PC-3 (cell line): ENCODE data around the gene NFAT5. TPM values are rescaled to one million over a fixed set of nuclear protein-coding genes. Genes with fewer than 3 reads are reported as not detected.

Experiments
- ATAC-seq: fragments of 200-7000 bp; cut with Tn5 transposase; 2 replicates; pipeline ENCODE4 v1.9.1; 2020; ENCODE audit warnings: mild to moderate bottlenecking, moderate library complexity
- BruUV-seq: library from RNA; stranded (reverse); fragments of 400-500 nt; replicated peaks from 2 replicates; lab custom pipeline; 2021; lab: Mats Ljungman, UMichigan
- CTCF ChIA-PET: fragments of 300-600 bp; sonication (Branson Sonifier 250); formaldehyde crosslinking; loops from one replicate; lab custom pipeline; 2022; ENCODE audit warnings: antibody characterized with exemption; lab: Charles Lee
- POLR2A ChIA-PET: fragments of 300-600 bp; sonication (Branson Sonifier 250); formaldehyde crosslinking; loops from one replicate; lab custom pipeline; 2022; ENCODE audit warnings: antibody characterized with exemption; ENCODE audit not compliant: unreplicated experiment; lab: Charles Lee
- DNase-seq: peaks from one replicate; pipeline ENCODE4 v3.0.0-alpha.2; 2015
- H2AFZ ChIP-seq: fragments of 300-600 bp; sonication (generic); 2 replicates; pipeline ENCODE4 v1.6.0; 2016; ENCODE audit warnings: antibody characterized with exemption, low read length
- H3F3A ChIP-seq: fragments of 300-600 bp; sonication (generic); one replicate; pipeline ENCODE4 v1.6.0; 2017; ENCODE audit warnings: antibody characterized with exemption, low read length, control low read depth, mild to moderate bottlenecking; ENCODE audit not compliant: unreplicated experiment
- H3K27ac ChIP-seq: fragments of 300-600 bp; sonication (generic); 2 replicates; pipeline ENCODE4 v1.5.1; 2016; ENCODE audit warnings: mild to moderate bottlenecking, low read length
- H3K27me3 ChIP-seq: fragments of 300-600 bp; sonication (generic); 2 replicates; pipeline ENCODE4 v1.6.1; 2016; ENCODE audit warnings: low read length, mixed read lengths
- H3K36me3 ChIP-seq: fragments of 300-600 bp; sonication (generic); 2 replicates; pipeline ENCODE4 v1.6.1; 2016; ENCODE audit warnings: low read depth, mixed run types, low read length, mixed read lengths
- H3K4me1 ChIP-seq: fragments of 300-600 bp; sonication (generic); 2 replicates; pipeline ENCODE4 v1.5.1; 2016; ENCODE audit warnings: low read length; ENCODE audit not compliant: insufficient read depth
- H3K4me2 ChIP-seq: fragments of 300-600 bp; sonication (generic); 2 replicates; pipeline ENCODE4 v1.6.0; 2016; ENCODE audit warnings: low read length
- H3K4me3 ChIP-seq: fragments of 300-600 bp; sonication (generic); 2 replicates; pipeline ENCODE4 v1.5.1; 2016; ENCODE audit warnings: mild to moderate bottlenecking, low read length, mixed read lengths
- H3K79me2 ChIP-seq: fragments of 300-600 bp; sonication (generic); 2 replicates; pipeline ENCODE4 v1.6.1; 2017; ENCODE audit warnings: low read length, mixed read lengths
- H3K9ac ChIP-seq: fragments of 300-600 bp; sonication (generic); 2 replicates; pipeline ENCODE4 v1.6.0; 2016; ENCODE audit warnings: mild to moderate bottlenecking, low read length
- H3K9me2 ChIP-seq: fragments of 300-600 bp; sonication (generic); replicated peaks from 2 replicates; pipeline ENCODE4 v1.6.1; 2016; ENCODE audit warnings: mixed run types, low read length, mixed read lengths
- H3K9me3 ChIP-seq: fragments of 300-600 bp; sonication (generic); 2 replicates; pipeline ENCODE4 v1.6.1; 2016; ENCODE audit warnings: low read length, mixed read lengths
- H4K20me1 ChIP-seq: fragments of 300-600 bp; sonication (generic); 2 replicates; pipeline ENCODE4 v1.6.1; 2016; ENCODE audit warnings: low read length, mixed read lengths
- CTCF ChIP-seq: fragments of 300-600 bp; sonication (generic); conservative IDR thresholded peaks from 2 replicates; pipeline ENCODE4 v1.5.1; 2017; ENCODE audit warnings: antibody characterized with exemption, low read depth, mild to moderate bottlenecking, low read length
- EZH2 ChIP-seq: fragments of 300-600 bp; sonication (generic); IDR thresholded peaks from one replicate; pipeline ENCODE4 v1.6.1; 2017; ENCODE audit warnings: antibody characterized with exemption, mild to moderate bottlenecking, low read length; ENCODE audit not compliant: unreplicated experiment
- EZH2phosphoT487 ChIP-seq: fragments of 300-600 bp; sonication (generic); IDR thresholded peaks from 2 replicates; pipeline ENCODE4 v1.6.1; 2018; ENCODE audit warnings: mild to moderate bottlenecking, antibody characterized with exemption, low read length, borderline replicate concordance
- intact Hi-C: fragments of 100-400 bp; cut with micrococcal nuclease; formaldehyde crosslinking; loops from 2 replicates; pipeline ENCODE4 v1.9.0; 2023
- total RNA-seq: library from RNA; depleted of rRNA; stranded (reverse); fragments of >200 nt; gene quantifications from 2 replicates; pipeline ENCODE4 v1.2.3, GENCODE V29; 2014

Gene NFAT5
- total RNA-seq, 1 experiment from 2014 or later = 11.4 TPM

GRCh38 chr16:69618307-69618706 lies 52.5 kb downstream of the NFAT5 start:
- H3K4me3 ChIP-seq = no peak overlapping the region
- no peaks in the 10 kb centered on the region for H3F3A ChIP-seq
- H3K9ac ChIP-seq = no peak overlapping the region
- ChIA-PET POLR2A (no interaction called here), CTCF (interaction anchor here (0.6 kb wide), 1 partner anchor 92 kb away, joined by 3 read pairs; no protein-coding TSS in a partner anchor)
- no peak overlapping the region for H3K27ac ChIP-seq
- H3K4me2 ChIP-seq = no peak overlapping the region
- no peak for DNase-seq
- H3K9me2 ChIP-seq = no peaks in the 10 kb centered on the region
- peaks cover 6% of the 10 kb centered on the region for H3K4me1 ChIP-seq
- no peak overlapping the region for H2AFZ ChIP-seq
- no peak for TF ChIP-seq EZH2phosphoT487
- no peak for TF ChIP-seq CTCF
- TF ChIP-seq EZH2 = no peak
- no peaks in the 10 kb centered on the region for H4K20me1 ChIP-seq
- intact Hi-C loops = no loop called here
- ATAC-seq = no peak
- H3K9me3 ChIP-seq = no peaks in the 10 kb centered on the region
- no peaks in the 10 kb centered on the region for H3K36me3 ChIP-seq
- no peaks in the 10 kb centered on the region for H3K27me3 ChIP-seq
- H3K79me2 ChIP-seq = peaks cover 45% of the 10 kb centered on the region
- BruUV-seq = no TSS peak

- no peaks in the 10 kb centered on the region for H3K9me2 ChIP-seq
- H2AFZ ChIP-seq = no peak overlapping the region
- BruUV-seq = no TSS peak
- H3K36me3 ChIP-seq = no peaks in the 10 kb centered on the region
- H3K4me1 ChIP-seq = peaks cover 2% of the 10 kb centered on the region
- no peak overlapping the region for H3K27ac ChIP-seq
- H3K79me2 ChIP-seq = peaks cover 42% of the 10 kb centered on the region
- no peaks in the 10 kb centered on the region for H3F3A ChIP-seq
- intact Hi-C loops = no loop called here
- ATAC-seq = no peak
- TF ChIP-seq EZH2phosphoT487 (no peak), EZH2 (no peak), CTCF (no peak)
- DNase-seq = no peak
- ChIA-PET CTCF (interaction anchor here (0.6 kb wide), 1 partner anchor 92 kb away, joined by 3 read pairs; no protein-coding TSS in a partner anchor), POLR2A (no interaction called here)
- no peaks in the 10 kb centered on the region for H4K20me1 ChIP-seq
- H3K9ac ChIP-seq = no peak overlapping the region
- H3K4me2 ChIP-seq = no peak overlapping the region
- H3K4me3 ChIP-seq = no peak overlapping the region
- H3K9me3 ChIP-seq = no peaks in the 10 kb centered on the region
- H3K27me3 ChIP-seq = no peaks in the 10 kb centered on the region
Observed at GRCh38 chr16:69618721-69619120, 53.0 kb downstream of the NFAT5 start.

- Histone ChIP-seq H3K27me3 (no peaks in the 10 kb centered on the region), H4K20me1 (no peaks in the 10 kb centered on the region), H3K9me2 (no peaks in the 10 kb centered on the region), H3F3A (no peaks in the 10 kb centered on the region), H3K9me3 (no peaks in the 10 kb centered on the region), H3K4me2 (no peak overlapping the region), H3K36me3 (no peaks in the 10 kb centered on the region), H3K9ac (no peak overlapping the region), H2AFZ (no peak overlapping the region), H3K79me2 (peaks cover 34% of the 10 kb centered on the region), H3K4me3 (no peak overlapping the region), H3K27ac (no peak overlapping the region), H3K4me1 (no peaks in the 10 kb centered on the region)
- TF ChIP-seq CTCF = no peak
- TF ChIP-seq EZH2 = no peak
- no peak for TF ChIP-seq EZH2phosphoT487
- intact Hi-C loops = no loop called here
- ATAC-seq = no peak
- CTCF ChIA-PET = no interaction called here
- DNase-seq = no peak
- no TSS peak for BruUV-seq
- POLR2A ChIA-PET = no interaction called here
Observed at GRCh38 chr16:69619514-69619913, 53.7 kb downstream of the NFAT5 start.
